H1 (cell line): ENCODE data around the gene TRIML2. TPM values are rescaled to one million over a fixed set of nuclear protein-coding genes. Genes with fewer than 3 reads are reported as not detected.

Experiments
- CBX8 ChIP-seq: fragments of 300-800, 300-1000 bp; sonication (generic); IDR thresholded peaks from 2 replicates; pipeline ENCODE4 v1.7.1; 2016; ENCODE audit warnings: low read depth, low read length, borderline replicate concordance
- GTF2F1 ChIP-seq: IDR thresholded peaks from 2 replicates; pipeline ENCODE4 v1.6.1; 2012; ENCODE audit warnings: low read depth, low read length, improper control_type of control experiment, borderline replicate concordance
- JUND ChIP-seq: IDR thresholded peaks from 2 replicates; pipeline ENCODE4 v1.6.1; 2011; ENCODE audit warnings: mild to moderate bottlenecking, improper control_type of control experiment, low read length
- NANOG ChIP-seq: IDR thresholded peaks from 2 replicates; pipeline ENCODE4 v1.6.1; 2011; ENCODE audit warnings: low read length, low read depth, mild to moderate bottlenecking, inconsistent platforms; ENCODE audit not compliant: insufficient read depth, poor library complexity, severe bottlenecking
- USF2 ChIP-seq: IDR thresholded peaks from 2 replicates; pipeline ENCODE4 v1.6.1; 2011; ENCODE audit warnings: low read length, improper control_type of control experiment
- ZNF274 ChIP-seq: IDR thresholded peaks from 2 replicates; pipeline ENCODE4 v1.7.0; 2012; ENCODE audit warnings: low read length, borderline replicate concordance; ENCODE audit errors: extremely low read depth
- polyA plus RNA-seq, 7 experiments: library from polyadenylated mRNA; depleted of rRNA in 3 of 7; stranded (reverse) in 5 of 7; unstranded in 2 of 7; fragments of >200 nt in 5 of 7; fragments of 200-250 nt in 2 of 7; gene quantifications; 1 replicate in 5 of 7; 2 replicates in 1 of 7; 4 replicates in 1 of 7; pipeline versions ENCODE4 v1.2.1 to v1.2.3, GENCODE V29; 2011 to 2013; ENCODE audit warnings: missing spikeins in 2 of 7, mixed read lengths in 2 of 7
- total RNA-seq: library from RNA; stranded (reverse); fragmentation: NEBNext Ultra II Directional; extraction: Animal tissue kit (Norgen Biotek cat#: 25700); gene quantifications from 2 replicates; pipeline ENCODE4 v1.2.1, GENCODE V29; 2021
- TF ChIP-seq, protein P1 (sequence below), 3 experiments: IDR thresholded peaks; 1 replicate in 2 of 3; 2 replicates in 1 of 3; pipeline versions ENCODE4 v1.5.1 to v1.6.1; 2011; ENCODE audit warnings: low read length in 3 of 3, mild to moderate bottlenecking in 3 of 3, inconsistent platforms in 2 of 3, low read depth in 1 of 3, moderate library complexity in 1 of 3; ENCODE audit not compliant: insufficient read depth in 1 of 3; ENCODE audit errors: control extremely low read depth in 1 of 3

TRIML2 gene
- total and polyA plus RNA-seq, 2 of the 8 experiments (the other 6 are each of a cell fraction or from before 2014, with no cell fraction given) = 28.1 to 59.2 TPM

DNA sequence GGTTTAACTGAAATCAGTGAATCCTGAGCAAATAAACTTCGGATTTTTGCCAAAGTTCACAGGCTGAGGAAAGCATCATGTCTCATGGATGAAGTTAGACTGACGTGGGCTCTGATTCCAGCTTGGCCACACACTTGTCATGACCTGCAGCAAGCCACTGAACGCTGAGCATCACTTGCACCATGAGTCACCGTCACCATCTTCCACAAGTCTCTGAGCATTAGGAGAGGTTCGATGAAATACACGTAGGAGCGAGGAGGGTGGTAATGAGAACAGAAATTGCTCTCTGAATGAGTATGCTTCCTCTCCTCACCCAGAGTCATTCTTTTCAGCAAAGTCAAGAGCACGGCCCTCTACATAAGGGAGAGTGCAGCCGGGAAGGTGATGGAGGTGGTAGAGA is 3.8 kb upstream of the TRIML2 start (continued):
- TF ChIP-seq, protein P1, sequence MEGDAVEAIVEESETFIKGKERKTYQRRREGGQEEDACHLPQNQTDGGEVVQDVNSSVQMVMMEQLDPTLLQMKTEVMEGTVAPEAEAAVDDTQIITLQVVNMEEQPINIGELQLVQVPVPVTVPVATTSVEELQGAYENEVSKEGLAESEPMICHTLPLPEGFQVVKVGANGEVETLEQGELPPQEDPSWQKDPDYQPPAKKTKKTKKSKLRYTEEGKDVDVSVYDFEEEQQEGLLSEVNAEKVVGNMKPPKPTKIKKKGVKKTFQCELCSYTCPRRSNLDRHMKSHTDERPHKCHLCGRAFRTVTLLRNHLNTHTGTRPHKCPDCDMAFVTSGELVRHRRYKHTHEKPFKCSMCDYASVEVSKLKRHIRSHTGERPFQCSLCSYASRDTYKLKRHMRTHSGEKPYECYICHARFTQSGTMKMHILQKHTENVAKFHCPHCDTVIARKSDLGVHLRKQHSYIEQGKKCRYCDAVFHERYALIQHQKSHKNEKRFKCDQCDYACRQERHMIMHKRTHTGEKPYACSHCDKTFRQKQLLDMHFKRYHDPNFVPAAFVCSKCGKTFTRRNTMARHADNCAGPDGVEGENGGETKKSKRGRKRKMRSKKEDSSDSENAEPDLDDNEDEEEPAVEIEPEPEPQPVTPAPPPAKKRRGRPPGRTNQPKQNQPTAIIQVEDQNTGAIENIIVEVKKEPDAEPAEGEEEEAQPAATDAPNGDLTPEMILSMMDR (IDR thresholded peaks at IDR 0.05; ENCODE audit: control extremely low read depth in 1 of 3, insufficient read depth in 1 of 3, low read depth in 1 of 3, low read length in 3 of 3) = no peak
- TF ChIP-seq ZNF274 (no peak), GTF2F1 (no peak), NANOG (no peak), CBX8 (no peak), JUND (no peak), USF2 (no peak)
